Loucy (cell line): ENCODE measurements around the gene EPHB1.

Source experiments
- H2AFZ ChIP-seq: fragments of 200-600 bp; sonication (generic); 2 replicates; pipeline ENCODE4 v1.6.0; 2016; ENCODE audit warnings: antibody characterized with exemption, mild to moderate bottlenecking, low read length, moderate library complexity
- H3F3A ChIP-seq: fragments of 200-600 bp; 2 replicates; pipeline ENCODE4 v1.6.0; 2016; ENCODE audit warnings: antibody characterized with exemption, low read depth, mild to moderate bottlenecking
- H3K27me3 ChIP-seq: fragments of 200-600 bp; sonication (generic); 2 replicates; pipeline ENCODE4 v1.6.1; 2014; ENCODE audit warnings: low read length, mild to moderate bottlenecking; ENCODE audit not compliant: insufficient read depth, poor library complexity, severe bottlenecking
- H3K36me3 ChIP-seq: fragments of 200-600 bp; sonication (generic); 2 replicates; pipeline ENCODE4 v1.6.1; 2016; ENCODE audit warnings: low read length; ENCODE audit not compliant: insufficient read depth
- H3K4me1 ChIP-seq: fragments of 200-600 bp; sonication (generic); 2 replicates; pipeline ENCODE4 v1.5.1; 2014; ENCODE audit warnings: low read length, mild to moderate bottlenecking; ENCODE audit not compliant: insufficient read depth, poor library complexity, severe bottlenecking
- H3K4me2 ChIP-seq: fragments of 200-600 bp; sonication (generic); 2 replicates; pipeline ENCODE4 v1.6.0; 2014; ENCODE audit warnings: antibody characterized with exemption, low read length, low read depth, mild to moderate bottlenecking; ENCODE audit not compliant: poor library complexity, severe bottlenecking
- H3K4me3 ChIP-seq: fragments of 200-600 bp; sonication (generic); 2 replicates; pipeline ENCODE4 v1.5.1; 2014; ENCODE audit warnings: low read length, mild to moderate bottlenecking, mixed read lengths; ENCODE audit not compliant: poor library complexity, severe bottlenecking
- H3K79me2 ChIP-seq: fragments of 200-600 bp; sonication (generic); 2 replicates; pipeline ENCODE4 v1.6.1; 2014; ENCODE audit warnings: low read length; ENCODE audit not compliant: insufficient read depth
- H3K9ac ChIP-seq: fragments of 200-600 bp; sonication (generic); 2 replicates; pipeline ENCODE4 v1.6.0; 2014; ENCODE audit warnings: mild to moderate bottlenecking, low read depth, low read length, moderate library complexity; ENCODE audit not compliant: poor library complexity, severe bottlenecking
- H3K9me2 ChIP-seq: fragments of 200-600 bp; sonication (generic); replicated peaks from 2 replicates; pipeline ENCODE4 v1.6.1; 2016; ENCODE audit warnings: low read depth, low read length, mixed read lengths
- H3K9me3 ChIP-seq: fragments of 200-600 bp; sonication (generic); 2 replicates; pipeline ENCODE4 v1.6.1; 2014; ENCODE audit warnings: mild to moderate bottlenecking, antibody characterized with exemption, low read length, low read depth; ENCODE audit not compliant: insufficient read depth
- H4K20me1 ChIP-seq: fragments of 200-600 bp; sonication (generic); 2 replicates; pipeline ENCODE4 v1.6.0; 2014; ENCODE audit warnings: antibody characterized with exemption, low read length, mild to moderate bottlenecking; ENCODE audit not compliant: insufficient read depth, poor library complexity, severe bottlenecking
- CTCF ChIP-seq: fragments of 200-600 bp; sonication (generic); conservative IDR thresholded peaks from 2 replicates; pipeline ENCODE4 v1.5.1; 2014; ENCODE audit warnings: mild to moderate bottlenecking, antibody characterized with exemption, low read length
- EZH2phosphoT487 ChIP-seq: fragments of 200-600 bp; IDR thresholded peaks from 2 replicates; pipeline ENCODE4 v1.6.1; 2018; ENCODE audit warnings: antibody characterized with exemption, mild to moderate bottlenecking, moderate library complexity, borderline replicate concordance

The EPHB1 gene

GRCh38 chr3:135069406-135069805 lies 274.3 kb downstream of the EPHB1 start:
- no peaks in the 10 kb centered on the region for H3K79me2 ChIP-seq
- no peaks in the 10 kb centered on the region for H3K9me3 ChIP-seq
- no peaks in the 10 kb centered on the region for H3K9me2 ChIP-seq
- TF ChIP-seq EZH2phosphoT487, result no peak
- no peak for TF ChIP-seq CTCF
- H3K4me3 ChIP-seq, result no peak overlapping the region
- H3K4me2 ChIP-seq, result no peak overlapping the region
- H2AFZ ChIP-seq, result no peak overlapping the region
- no peaks in the 10 kb centered on the region for H3K27me3 ChIP-seq
- no peaks in the 10 kb centered on the region for H3F3A ChIP-seq
- no peak overlapping the region for H3K9ac ChIP-seq
- H3K4me1 ChIP-seq, result no peaks in the 10 kb centered on the region
- H4K20me1 ChIP-seq, result no peaks in the 10 kb centered on the region
- no peaks in the 10 kb centered on the region for H3K36me3 ChIP-seq

GRCh38 chr3:135071483-135071882 lies 276.4 kb downstream of the EPHB1 start:
- no peak overlapping the region for H2AFZ ChIP-seq
- H3K27me3 ChIP-seq, result no peaks in the 10 kb centered on the region
- no peaks in the 10 kb centered on the region for H3K9me2 ChIP-seq
- no peaks in the 10 kb centered on the region for H3K4me1 ChIP-seq
- no peaks in the 10 kb centered on the region for H3F3A ChIP-seq
- H3K9ac ChIP-seq, result no peak overlapping the region
- no peaks in the 10 kb centered on the region for H3K9me3 ChIP-seq
- no peaks in the 10 kb centered on the region for H3K79me2 ChIP-seq
- H3K36me3 ChIP-seq, result no peaks in the 10 kb centered on the region
- H3K4me3 ChIP-seq, result no peak overlapping the region
- no peaks in the 10 kb centered on the region for H4K20me1 ChIP-seq
- H3K4me2 ChIP-seq, result no peak overlapping the region
- TF ChIP-seq EZH2phosphoT487 (no peak), CTCF (no peak)

GRCh38 chr3:135072431-135072830 lies 277.4 kb downstream of the EPHB1 start:
- Histone ChIP-seq H3K4me3 (no peak overlapping the region), H3K9me3 (no peaks in the 10 kb centered on the region)
- TF ChIP-seq EZH2phosphoT487 (no peak), CTCF (no peak)

More at GRCh38 chr3:135072431-135072830, 277.4 kb downstream of the EPHB1 start:
- H3K4me1 ChIP-seq, result no peaks in the 10 kb centered on the region
- H3K9me2 ChIP-seq, result no peaks in the 10 kb centered on the region
- no peak overlapping the region for H2AFZ ChIP-seq
- H3K9ac ChIP-seq, result no peak overlapping the region
- no peaks in the 10 kb centered on the region for H3K36me3 ChIP-seq
- no peak overlapping the region for H3K4me2 ChIP-seq
- H4K20me1 ChIP-seq, result no peaks in the 10 kb centered on the region
- no peaks in the 10 kb centered on the region for H3K79me2 ChIP-seq
- no peaks in the 10 kb centered on the region for H3F3A ChIP-seq
- H3K27me3 ChIP-seq, result no peaks in the 10 kb centered on the region
